ENCODE measurements around the gene PIK3R3. TPM values are rescaled to one million over a fixed set of nuclear protein-coding genes. Genes with fewer than 3 reads are reported as not detected.

Gene PIK3R3
- total and polyA plus RNA-seq, 11 donors, result 11.8 to 54.1 (median 41.9) TPM

GRCh38 chr1:46039571-46040052 lies 92.8 kb downstream of the PIK3R3 start:
- intact Hi-C loops (cut with DNase I), result loop anchor here in 9 of 10 donors (2.0 to 10.0 kb wide), 5 partner anchors 93 to 305 kb away; partner anchors contain the start of genes PIK3R3 (in 7 of the 9) and NSUN4 (in 1 of the 9)
- peak; percentile 12 to 43 (median 40) for ATAC-seq
- no peak overlapping the region for H3K4me3 ChIP-seq
- H3K4me1 ChIP-seq, result peaks cover 11 to 75% (median 41%) of the 10 kb centered on the region in 12 donors
- TF ChIP-seq CTCF (IDR thresholded peaks at IDR 0.05), result no peak
- no peak for TF ChIP-seq POLR2A (IDR thresholded peaks at IDR 0.05)
- no peaks in the 10 kb centered on the region for H3K9me3 ChIP-seq
- 5 to 18% (median 13%) methylated on average over 4 of the region's 4 CpGs for WGBS, 4 donors
- no peaks in the 10 kb centered on the region for H3K27me3 ChIP-seq
- DNase-seq, result peak in 3 of 5 donors; percentile 42 to 65 (median 65)
- H3K36me3 ChIP-seq, result peaks cover 0 to 59% (median 37%) of the 10 kb centered on the region in 9 donors
- H3K27ac ChIP-seq, result peak overlapping the region in 11 of 12 donors; percentile 6 to 70 (median 33)

GRCh38 chr1:46036894-46037839 lies 95.3 kb downstream of the PIK3R3 start:
- DNase-seq (peak; percentile 81 to 92 (median 85)), ATAC-seq (peak; percentile 35 to 70 (median 59))
- no peak for TF ChIP-seq POLR2A (IDR thresholded peaks at IDR 0.05)
- TF ChIP-seq CTCF (IDR thresholded peaks at IDR 0.05), result peak; percentile 93 to 99 (median 97)
- H3K4me3 ChIP-seq, result no peak overlapping the region
- intact Hi-C loops (cut with DNase I), result loop anchor here in 8 of 10 donors (1.0 to 10.0 kb wide), 6 partner anchors 95 to 308 kb away; partner anchors contain the start of genes PIK3R3 (in 5 of the 8) and NSUN4 (in 1 of the 8)
- peaks cover 11 to 67% (median 39%) of the 10 kb centered on the region in 12 donors for H3K4me1 ChIP-seq
- no peaks in the 10 kb centered on the region for H3K27me3 ChIP-seq
- peaks cover 0 to 43% (median 27%) of the 10 kb centered on the region in 9 donors for H3K36me3 ChIP-seq
- H3K9me3 ChIP-seq, result no peaks in the 10 kb centered on the region
- 24 to 30% (median 25%) methylated on average over 10 to 11 of the region's 11 CpGs for WGBS, 4 donors
- H3K27ac ChIP-seq, result peak overlapping the region in 9 of 12 donors; percentile 8 to 52 (median 35)

GRCh38 chr1:46034601-46035516 lies 97.6 kb downstream of the PIK3R3 start:
- H3K27me3 ChIP-seq, result no peaks in the 10 kb centered on the region
- TF ChIP-seq CTCF (IDR thresholded peaks at IDR 0.05) (peak in 1 of 12 donors; percentile 9), POLR2A (IDR thresholded peaks at IDR 0.05) (no peak)
- peaks cover 0 to 49% (median 41%) of the 10 kb centered on the region in 9 donors for H3K36me3 ChIP-seq
- 73 to 85% (median 84%) methylated on average over 24 to 27 of the region's 27 CpGs for WGBS, 4 donors
- DNase-seq (peak in 2 of 5 donors; percentile 46 to 68), ATAC-seq (peak in 2 of 4 donors; percentile 0 to 1)
- peaks cover 5 to 44% (median 20%) of the 10 kb centered on the region in 12 donors for H3K4me1 ChIP-seq
- intact Hi-C loops (cut with DNase I), result loop anchor here in 7 of 10 donors (5.0 to 10.0 kb wide), 3 partner anchors 97 to 310 kb away; partner anchors contain the start of genes PIK3R3 (in 5 of the 7) and NSUN4 (in 1 of the 7)
- no peak overlapping the region for H3K4me3 ChIP-seq
- H3K27ac ChIP-seq, result peak overlapping the region in 2 of 12 donors; percentile 29 to 30
- H3K9me3 ChIP-seq, result no peaks in the 10 kb centered on the region
